UCSD-AML1 (cell line): ENCODE data around the gene ACAD11.
"Not testable (repeated sequence)": the region's sequence is repeated elsewhere in the genome, so short reads cannot be mapped to it uniquely, and the experiment has no call there.

ENCODE experiments used
- DNase-seq: peaks from one replicate; lab custom pipeline; 2025; ENCODE audit not compliant: unreplicated experiment; lab: John Stamatoyannopoulos, UW

Gene ACAD11

GRCh38 chr3:132556036-132556386 lies 103.6 kb downstream of the ACAD11 start:
- DNase-seq: not testable (repeated sequence)

GRCh38 chr3:132555306-132556035 lies 104.1 kb downstream of the ACAD11 start:
- DNase-seq: no peak

- DNase-seq: no peak
Measured at GRCh38 chr3:132554437-132554836, 105.2 kb downstream of the ACAD11 start.

- DNase-seq: no peak
Measured at GRCh38 chr3:132553826-132554225, 105.8 kb downstream of the ACAD11 start.

- DNase-seq: no peak
Measured at GRCh38 chr3:132550579-132551305, 108.9 kb downstream of the ACAD11 start.

- DNase-seq: no peak
Measured at GRCh38 chr3:132549890-132550578, 109.6 kb downstream of the ACAD11 start.

- no peak for DNase-seq
Measured at GRCh38 chr3:132549169-132549568, 110.4 kb downstream of the ACAD11 start.

GRCh38 chr3:132545471-132545870 lies 114.1 kb downstream of the ACAD11 start:
- no peak for DNase-seq

GRCh38 chr3:132544130-132544529 lies 115.5 kb downstream of the ACAD11 start:
- no peak for DNase-seq

- DNase-seq: no peak
Measured at GRCh38 chr3:132543011-132543739, 116.4 kb downstream of the ACAD11 start.

- DNase-seq: no peak
Measured at GRCh38 chr3:132542577-132542976, 117.0 kb downstream of the ACAD11 start.

GRCh38 chr3:132539681-132540080 lies 119.9 kb downstream of the ACAD11 start:
- DNase-seq: no peak

- no peak for DNase-seq
Measured at GRCh38 chr3:132538072-132538471, 121.5 kb downstream of the ACAD11 start.

GRCh38 chr3:132537297-132537696 lies 122.3 kb downstream of the ACAD11 start:
- no peak for DNase-seq

GRCh38 chr3:132536442-132537153 lies 123.0 kb downstream of the ACAD11 start:
- no peak for DNase-seq

- peak; percentile 36 for DNase-seq
Measured at GRCh38 chr3:132535575-132536441, 123.8 kb downstream of the ACAD11 start.

- DNase-seq: no peak
Measured at GRCh38 chr3:132530624-132531023, 129.0 kb downstream of the ACAD11 start.

GRCh38 chr3:132522353-132522752 lies 137.3 kb downstream of the ACAD11 start:
- DNase-seq: no peak

GRCh38 chr3:132521901-132522300 lies 137.7 kb downstream of the ACAD11 start:
- no peak for DNase-seq

GRCh38 chr3:132519914-132520313 lies 139.7 kb downstream of the ACAD11 start:
- no peak for DNase-seq
